ENCODE measurements around the gene PDE11A. TPM values are rescaled to one million over a fixed set of nuclear protein-coding genes. Genes with fewer than 3 reads are reported as not detected.

The PDE11A gene
- total and polyA plus RNA-seq, 3 donors from 2014 or later: 2.2 to 7.8 (median 3.3) TPM

GRCh38 chr2:177783091-177783490, 289.5 kb downstream of the PDE11A start:
- Histone ChIP-seq H3K27me3 (no peaks in the 10 kb centered on the region), H3K4me3 (no peak overlapping the region), H3K36me3 (ENCODE audit: low read depth, missing control alignments) (no peaks in the 10 kb centered on the region), H3K4me1 (no peaks in the 10 kb centered on the region), H3K27ac (no peak overlapping the region), H3K9me3 (no peaks in the 10 kb centered on the region)
- DNase-seq: no peak
- no peak for TF ChIP-seq CTCF (IDR thresholded peaks at IDR 0.05)
- no peak for TF ChIP-seq POLR2A (IDR thresholded peaks at IDR 0.05)
- intact Hi-C loops (cut with DNase I; ENCODE audit: low total_unique reads): no loop called here

GRCh38 chr2:177782613-177783012, 290.0 kb downstream of the PDE11A start:
- intact Hi-C loops (cut with DNase I; ENCODE audit: low total_unique reads): no loop called here
- no peak overlapping the region for H3K4me3 ChIP-seq
- H3K27me3 ChIP-seq: no peaks in the 10 kb centered on the region
- H3K36me3 ChIP-seq (ENCODE audit: low read depth, missing control alignments): no peaks in the 10 kb centered on the region
- no peak overlapping the region for H3K27ac ChIP-seq
- H3K9me3 ChIP-seq: no peaks in the 10 kb centered on the region
- no peak for TF ChIP-seq POLR2A (IDR thresholded peaks at IDR 0.05)
- no peak for TF ChIP-seq CTCF (IDR thresholded peaks at IDR 0.05)
- no peaks in the 10 kb centered on the region for H3K4me1 ChIP-seq
- no peak for DNase-seq

GRCh38 chr2:177778472-177778871, 294.1 kb downstream of the PDE11A start:
- intact Hi-C loops (cut with DNase I; ENCODE audit: low total_unique reads): no loop called here
- Histone ChIP-seq H3K36me3 (ENCODE audit: low read depth, missing control alignments) (no peaks in the 10 kb centered on the region), H3K4me1 (no peaks in the 10 kb centered on the region), H3K27me3 (no peaks in the 10 kb centered on the region), H3K4me3 (no peak overlapping the region), H3K27ac (no peak overlapping the region), H3K9me3 (no peaks in the 10 kb centered on the region)
- no peak for DNase-seq
- 91 to 94% methylated on average over 5 of the region's 5 CpGs for WGBS, 2 donors
- TF ChIP-seq POLR2A (IDR thresholded peaks at IDR 0.05): no peak
- no peak for TF ChIP-seq CTCF (IDR thresholded peaks at IDR 0.05)

- no peak overlapping the region for H3K27ac ChIP-seq
- intact Hi-C loops (cut with DNase I; ENCODE audit: low total_unique reads): no loop called here
- H3K27me3 ChIP-seq: no peaks in the 10 kb centered on the region
- no peaks in the 10 kb centered on the region for H3K36me3 ChIP-seq (ENCODE audit: low read depth, missing control alignments)
- no peaks in the 10 kb centered on the region for H3K9me3 ChIP-seq
- no peak overlapping the region for H3K4me3 ChIP-seq
- no peaks in the 10 kb centered on the region for H3K4me1 ChIP-seq
- no peak for DNase-seq
- TF ChIP-seq POLR2A (IDR thresholded peaks at IDR 0.05) (no peak), CTCF (IDR thresholded peaks at IDR 0.05) (peak; percentile 29 to 54 (median 33))
Observed at GRCh38 chr2:177772529-177772928, 300.0 kb downstream of the PDE11A start.

- Histone ChIP-seq H3K27me3 (no peaks in the 10 kb centered on the region), H3K36me3 (ENCODE audit: low read depth, missing control alignments) (no peaks in the 10 kb centered on the region), H3K4me1 (no peaks in the 10 kb centered on the region), H3K9me3 (no peaks in the 10 kb centered on the region), H3K4me3 (no peak overlapping the region), H3K27ac (no peak overlapping the region)
- TF ChIP-seq CTCF (IDR thresholded peaks at IDR 0.05): no peak
- no peak for TF ChIP-seq POLR2A (IDR thresholded peaks at IDR 0.05)
- 93 to 96% methylated on average over 3 of the region's 3 CpGs for WGBS, 2 donors
- DNase-seq: no peak
- intact Hi-C loops (cut with DNase I; ENCODE audit: low total_unique reads): no loop called here
Observed at GRCh38 chr2:177771191-177771590, 301.4 kb downstream of the PDE11A start.
